SU-DHL-6 (cell line): ENCODE data around the gene BICC1.

Experiments used
- H2AFZ ChIP-seq: fragments of 200-600 bp; sonication (generic); 2 replicates; pipeline ENCODE4 v1.6.1; 2014; ENCODE audit warnings: low read depth, mild to moderate bottlenecking, moderate library complexity, mixed read lengths, antibody characterized with exemption, low read length; ENCODE audit not compliant: severe bottlenecking
- H3F3A ChIP-seq: fragments of 200-600 bp; shearing (Covaris generic); 2 replicates; pipeline ENCODE4 v1.6.0; 2016; ENCODE audit warnings: antibody characterized with exemption, mild to moderate bottlenecking; ENCODE audit not compliant: insufficient read depth
- H3K27ac ChIP-seq: fragments of 200-600 bp; sonication (generic); 2 replicates; pipeline ENCODE4 v1.5.1; 2016; ENCODE audit warnings: low read depth, mild to moderate bottlenecking, low read length, moderate library complexity, mixed read lengths
- H3K27me3 ChIP-seq: fragments of 200-600 bp; sonication (generic), shearing (Covaris generic); 2 replicates; pipeline ENCODE4 v1.6.0; 2014; ENCODE audit warnings: mild to moderate bottlenecking, low read length
- H3K36me3 ChIP-seq: fragments of 200-600 bp; sonication (generic); 2 replicates; pipeline ENCODE4 v1.6.1; 2014; ENCODE audit warnings: mild to moderate bottlenecking, low read length, mixed read lengths
- H3K4me2 ChIP-seq: fragments of 300-600, 200-600 bp; shearing (Covaris generic), sonication (generic); 2 replicates; pipeline ENCODE4 v1.6.0; 2014; ENCODE audit warnings: low read length, low read depth, mild to moderate bottlenecking; ENCODE audit not compliant: poor library complexity, severe bottlenecking
- H3K4me3 ChIP-seq: fragments of 200-600 bp; sonication (generic); 2 replicates; pipeline ENCODE4 v1.5.1; 2014; ENCODE audit warnings: antibody characterized with exemption, low read length, mild to moderate bottlenecking, mixed read lengths; ENCODE audit not compliant: insufficient read depth, poor library complexity, severe bottlenecking
- H3K79me2 ChIP-seq: fragments of 200-600 bp; sonication (generic); 2 replicates; pipeline ENCODE4 v1.6.1; 2014; ENCODE audit warnings: mild to moderate bottlenecking, low read length, moderate library complexity; ENCODE audit not compliant: insufficient read depth
- H3K9ac ChIP-seq: fragments of 200-600 bp; sonication (generic); 2 replicates; pipeline ENCODE4 v1.7.0; 2014; ENCODE audit warnings: mild to moderate bottlenecking, low read length
- H3K9me2 ChIP-seq: fragments of 200-600 bp; sonication (generic); replicated peaks from 2 replicates; pipeline ENCODE4 v1.6.1; 2014; ENCODE audit warnings: low read length; ENCODE audit not compliant: insufficient read depth
- H3K9me3 ChIP-seq: fragments of 200-600 bp; sonication (generic); 2 replicates; pipeline ENCODE4 v1.6.1; 2014; ENCODE audit warnings: low read length, mixed read lengths; ENCODE audit not compliant: insufficient read depth
- H4K20me1 ChIP-seq: fragments of 200-600 bp; sonication (generic); 2 replicates; pipeline ENCODE4 v1.6.1; 2014; ENCODE audit warnings: low read depth, mild to moderate bottlenecking, antibody characterized with exemption, low read length, moderate library complexity, mixed read lengths
- CTCF ChIP-seq: fragments of 200-600 bp; sonication (generic); IDR thresholded peaks from one replicate; pipeline ENCODE4 v1.5.1; 2017; ENCODE audit warnings: antibody characterized with exemption, mild to moderate bottlenecking, low read length, moderate library complexity; ENCODE audit not compliant: insufficient read depth, poor library complexity, severe bottlenecking
- EZH2phosphoT487 ChIP-seq: fragments of 200-600 bp; sonication (generic), shearing (Covaris generic); conservative IDR thresholded peaks from 2 replicates; pipeline ENCODE4 v1.6.1; 2018; ENCODE audit warnings: mild to moderate bottlenecking, antibody characterized with exemption, low read length, moderate library complexity, mixed read lengths

BICC1 gene

DNA sequence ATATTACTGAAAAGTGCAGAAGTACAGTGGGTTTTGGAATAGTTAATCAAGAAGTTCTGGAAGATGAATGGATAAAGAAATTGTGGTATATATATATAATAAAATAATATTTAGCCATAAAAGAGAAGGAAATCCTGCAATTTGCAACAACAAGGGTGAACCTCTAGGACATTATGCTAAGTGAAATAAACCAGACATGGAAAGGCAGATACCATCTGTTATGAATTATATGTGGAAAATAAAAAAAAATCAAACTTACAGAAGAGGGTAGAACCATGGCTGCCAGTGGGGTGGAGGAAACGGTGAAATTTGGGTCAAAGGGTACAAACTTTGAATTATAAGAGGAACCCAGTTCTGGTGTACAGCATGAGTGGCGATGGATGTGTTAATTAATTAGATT is 162.6 kb downstream of the BICC1 start:
- TF ChIP-seq EZH2phosphoT487: no peak
- TF ChIP-seq CTCF: no peak
- Histone ChIP-seq H3K27me3 (no peaks in the 10 kb centered on the region), H3K79me2 (no peaks in the 10 kb centered on the region), H3K4me3 (no peak overlapping the region), H2AFZ (no peak overlapping the region), H3F3A (no peaks in the 10 kb centered on the region), H3K27ac (no peak overlapping the region), H3K9me3 (no peaks in the 10 kb centered on the region), H3K9ac (no peak overlapping the region), H3K9me2 (no peaks in the 10 kb centered on the region), H4K20me1 (no peaks in the 10 kb centered on the region), H3K36me3 (no peaks in the 10 kb centered on the region), H3K4me2 (no peak overlapping the region)

DNA sequence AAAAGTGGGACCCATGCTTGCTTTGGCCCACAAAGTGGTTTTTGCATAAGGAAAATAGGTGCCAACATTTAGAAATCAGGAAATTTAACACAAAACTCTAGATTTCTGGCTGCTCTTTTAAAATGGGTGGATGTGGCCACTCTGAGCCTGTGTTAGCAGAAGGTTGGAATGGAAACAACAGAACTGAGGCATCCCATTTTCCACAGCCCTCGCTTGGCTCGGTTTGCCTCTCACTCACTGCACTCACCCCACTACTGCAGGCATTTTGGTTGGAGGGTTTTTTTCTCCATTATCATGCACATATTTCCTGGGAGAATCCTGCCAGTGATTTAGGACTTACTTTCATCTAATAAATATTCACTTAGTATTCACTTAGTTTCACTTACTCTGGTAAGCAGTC is 178.9 kb downstream of the BICC1 start:
- no peaks in the 10 kb centered on the region for H3K79me2 ChIP-seq
- no peak overlapping the region for H3K9ac ChIP-seq
- no peaks in the 10 kb centered on the region for H3K9me3 ChIP-seq
- H3K4me3 ChIP-seq: no peak overlapping the region
- no peak overlapping the region for H2AFZ ChIP-seq
- H3K4me2 ChIP-seq: no peak overlapping the region
- H4K20me1 ChIP-seq: no peaks in the 10 kb centered on the region
- H3K27ac ChIP-seq: no peak overlapping the region
- H3K9me2 ChIP-seq: no peaks in the 10 kb centered on the region
- H3F3A ChIP-seq: no peaks in the 10 kb centered on the region
- H3K27me3 ChIP-seq: no peaks in the 10 kb centered on the region
- H3K36me3 ChIP-seq: no peaks in the 10 kb centered on the region
- TF ChIP-seq CTCF: no peak
- TF ChIP-seq EZH2phosphoT487: no peak

DNA sequence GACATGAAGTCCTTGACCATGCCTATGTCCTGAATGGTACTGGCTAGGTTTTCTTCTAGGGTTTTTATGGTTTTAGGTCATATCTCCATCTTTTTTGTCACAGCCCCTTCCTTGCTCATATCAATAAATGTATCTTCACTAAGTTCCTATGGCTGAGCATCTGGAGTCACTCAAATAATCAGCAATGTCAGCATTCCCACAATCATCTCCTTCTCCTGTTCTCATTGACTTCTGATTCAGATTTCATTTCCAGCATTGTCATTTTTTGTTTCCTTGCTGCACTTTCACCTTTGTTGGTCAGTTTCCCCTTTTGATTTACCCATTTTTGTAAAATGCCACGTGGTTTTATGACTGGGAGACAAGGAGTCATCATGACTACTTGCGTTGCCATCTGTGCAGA is 181.2 kb downstream of the BICC1 start:
- Histone ChIP-seq H3K9ac (no peak overlapping the region), H3K9me3 (no peaks in the 10 kb centered on the region), H3K27ac (no peak overlapping the region), H3K27me3 (no peaks in the 10 kb centered on the region), H3F3A (no peaks in the 10 kb centered on the region), H3K9me2 (no peaks in the 10 kb centered on the region), H3K4me2 (no peak overlapping the region), H3K36me3 (no peaks in the 10 kb centered on the region), H2AFZ (no peak overlapping the region), H4K20me1 (no peaks in the 10 kb centered on the region), H3K79me2 (no peaks in the 10 kb centered on the region), H3K4me3 (no peak overlapping the region)
- TF ChIP-seq CTCF (no peak), EZH2phosphoT487 (no peak)

- Histone ChIP-seq H3K4me2 (no peak overlapping the region), H3K79me2 (no peaks in the 10 kb centered on the region), H3K4me3 (no peak overlapping the region), H3K27ac (no peak overlapping the region), H3K27me3 (no peaks in the 10 kb centered on the region), H2AFZ (no peak overlapping the region), H3K36me3 (no peaks in the 10 kb centered on the region), H3F3A (no peaks in the 10 kb centered on the region), H3K9me2 (no peaks in the 10 kb centered on the region), H3K9me3 (no peaks in the 10 kb centered on the region), H3K9ac (no peak overlapping the region), H4K20me1 (no peaks in the 10 kb centered on the region)
- no peak for TF ChIP-seq EZH2phosphoT487
- no peak for TF ChIP-seq CTCF
These were observed 182.3 kb downstream of the BICC1 start for GRCh38 chr10:58695022-58695421.
